HCT116 (cell line): ENCODE results near the gene REXO4. TPM values are rescaled to one million over a fixed set of nuclear protein-coding genes. Genes with fewer than 3 reads are reported as not detected.

ENCODE experiments used
- ATAC-seq: fragments of 200-7000 bp; cut with Tn5 transposase; 2 replicates; pipeline ENCODE4 v1.9.1; 2020; ENCODE audit warnings: mild to moderate bottlenecking, moderate library complexity
- BruUV-seq: library from RNA; stranded (reverse); fragments of 400-500 nt; replicated peaks from 2 replicates; lab custom pipeline; 2021; lab: Mats Ljungman, UMichigan
- CTCF ChIA-PET: fragments of 300-600 bp; sonication (Branson Sonifier 250); formaldehyde crosslinking; loops from one replicate; lab custom pipeline; 2021; ENCODE audit warnings: antibody characterized with exemption; lab: Charles Lee
- POLR2A ChIA-PET: fragments of 300-600, 350-600 bp; sonication (Branson Sonifier 250); formaldehyde crosslinking; loops from one replicate; lab custom pipeline; 2021; ENCODE audit warnings: antibody characterized with exemption; lab: Charles Lee
- RAD21 ChIA-PET, 2 experiments: fragments of 300-600 bp; sonication (Branson Sonifier 250); formaldehyde crosslinking; loops; one replicate each; lab custom pipeline; 2023; ENCODE audit warnings: low total read pairs in 2 of 2; ENCODE audit not compliant: uncharacterized antibody in 2 of 2, unreplicated experiment in 2 of 2, low non-redundant PET in 1 of 2; lab: Charles Lee
- DNase-seq: peaks from one replicate; pipeline ENCODE4 v3.0.0-alpha.2; 2010; ENCODE audit warnings: low read depth, low spot score
- H2AFZ ChIP-seq: fragments of 200-600 bp; shearing (Covaris generic), sonication (generic); 2 replicates; pipeline ENCODE4 v1.6.1; 2017; ENCODE audit warnings: low read depth, mixed run types, mixed read lengths, antibody characterized with exemption, low read length; ENCODE audit not compliant: poor library complexity, severe bottlenecking
- H3K27ac ChIP-seq: 2 replicates; pipeline ENCODE4 v1.5.1; 2012; ENCODE audit warnings: low read depth, low read length
- H3K27me3 ChIP-seq: fragments of 200-600 bp; sonication (generic); 2 replicates; pipeline ENCODE4 v1.6.1; 2016; ENCODE audit warnings: mixed run types, low read length, mixed read lengths; ENCODE audit not compliant: insufficient read depth
- H3K36me3 ChIP-seq, 2 experiments: fragments of 200-500 bp in 1 of 2; fragments of 200-600 bp in 1 of 2; sonication (Bioruptor generic) in 1 of 2; sonication (generic) in 1 of 2; 2 replicates each; pipeline versions ENCODE4 v1.5.1 to v1.6.1; 2014 to 2016; ENCODE audit warnings: low read length in 2 of 2, inconsistent platforms in 1 of 2, mixed read lengths in 1 of 2, mixed run types in 1 of 2; ENCODE audit not compliant: insufficient read depth in 2 of 2, control insufficient read depth in 1 of 2
- H3K4me1 ChIP-seq, 2 experiments: fragments of 200-600 bp in 1 of 2; sonication (generic) in 1 of 2; 2 replicates each; pipeline versions ENCODE4 v1.5.1 to v1.6.1; 2012 to 2017; ENCODE audit warnings: low read length in 2 of 2, inconsistent platforms in 1 of 2, mild to moderate bottlenecking in 1 of 2, mixed read lengths in 1 of 2, mixed run types in 1 of 2, moderate library complexity in 1 of 2; ENCODE audit not compliant: insufficient read depth in 2 of 2, control insufficient read depth in 1 of 2
- H3K4me2 ChIP-seq: fragments of 200-600 bp; sonication (generic); 2 replicates; pipeline ENCODE4 v1.6.1; 2017; ENCODE audit warnings: mixed run types, low read length, mixed read lengths
- H3K4me3 ChIP-seq, 2 experiments: fragments of 200-600 bp in 1 of 2; sonication (generic) in 1 of 2; replicated peaks in 1 of 2; 2 replicates each; pipeline ENCODE4 v1.5.1; 2011 to 2016; ENCODE audit warnings: low read length in 2 of 2, control low read depth in 1 of 2, low read depth in 1 of 2, mild to moderate bottlenecking in 1 of 2, mixed read lengths in 1 of 2, mixed run types in 1 of 2
- H3K79me2 ChIP-seq: fragments of 200-600 bp; sonication (generic); 2 replicates; pipeline ENCODE4 v1.6.1; 2017; ENCODE audit warnings: mild to moderate bottlenecking, mixed run types, low read length, moderate library complexity, mixed read lengths; ENCODE audit not compliant: insufficient read depth
- H3K9ac ChIP-seq: fragments of 200-600 bp; sonication (generic); 2 replicates; pipeline ENCODE4 v1.6.1; 2016; ENCODE audit warnings: low read length, mixed read lengths
- H3K9me2 ChIP-seq: fragments of 200-600 bp; sonication (generic), shearing (Covaris generic); 2 replicates; pipeline ENCODE4 v1.6.1; 2017; ENCODE audit warnings: mixed run types, mild to moderate bottlenecking, moderate library complexity; ENCODE audit not compliant: insufficient read depth
- H3K9me3 ChIP-seq, 2 experiments: fragments of 200-500 bp in 1 of 2; fragments of 200-600 bp in 1 of 2; sonication (Bioruptor generic) in 1 of 2; sonication (generic) in 1 of 2; 2 replicates each; pipeline ENCODE4 v1.6.1; 2014 to 2017; ENCODE audit warnings: low read length in 2 of 2, mixed read lengths in 2 of 2, inconsistent platforms in 1 of 2, low read depth in 1 of 2, mild to moderate bottlenecking in 1 of 2, mixed run types in 1 of 2, moderate library complexity in 1 of 2; ENCODE audit not compliant: control insufficient read depth in 1 of 2, insufficient read depth in 1 of 2
- H4K20me1 ChIP-seq: fragments of 200-600 bp; sonication (generic), shearing (Covaris generic); 2 replicates; pipeline ENCODE4 v1.6.1; 2017; ENCODE audit warnings: mixed run types, mild to moderate bottlenecking, moderate library complexity; ENCODE audit not compliant: insufficient read depth
- CEBPB ChIP-seq: IDR thresholded peaks from 2 replicates; pipeline ENCODE4 v1.6.1; 2012; ENCODE audit warnings: low read depth
- CTCF ChIP-seq, 3 experiments: fragments of 200-600 bp in 1 of 3; sonication (generic) in 1 of 3; IDR thresholded peaks in 2 of 3; conservative IDR thresholded peaks in 1 of 3; 2 replicates each; pipeline ENCODE4 v1.5.1; 2012 to 2017; ENCODE audit warnings: low read depth in 2 of 3, low read length in 2 of 3, antibody characterized with exemption in 1 of 3, borderline replicate concordance in 1 of 3, control low read depth in 1 of 3, mild to moderate bottlenecking in 1 of 3, mixed read lengths in 1 of 3, mixed run types in 1 of 3, moderate library complexity in 1 of 3; ENCODE audit not compliant: insufficient read depth in 1 of 3
- ELF1 ChIP-seq: IDR thresholded peaks from 2 replicates; pipeline ENCODE4 v1.6.1; 2012; ENCODE audit warnings: low read depth, borderline replicate concordance
- POLR2AphosphoS5 ChIP-seq: IDR thresholded peaks from 2 replicates; pipeline ENCODE4 v1.6.1; 2011; ENCODE audit warnings: mild to moderate bottlenecking, low read depth, low read length, moderate library complexity
- RAD21 ChIP-seq: IDR thresholded peaks from 2 replicates; pipeline ENCODE4 v1.6.1; 2012; ENCODE audit warnings: low read depth, mild to moderate bottlenecking
- REST ChIP-seq: IDR thresholded peaks from 2 replicates; pipeline ENCODE4 v1.6.1; 2012; ENCODE audit warnings: low read depth
- SP1 ChIP-seq: IDR thresholded peaks from 2 replicates; pipeline ENCODE4 v1.6.1; 2012; ENCODE audit warnings: low read depth
- TCF7L2 ChIP-seq: IDR thresholded peaks from 2 replicates; pipeline ENCODE4 v1.7.0; 2011; ENCODE audit warnings: borderline replicate concordance, inconsistent platforms; ENCODE audit not compliant: insufficient read depth, insufficient read length; ENCODE audit errors: extremely low read depth
- intact Hi-C: fragments of 100-400 bp; cut with micrococcal nuclease; formaldehyde crosslinking; loops from 2 replicates; pipeline ENCODE4 v1.10.0; 2022
- total RNA-seq: library from RNA; stranded (reverse); gene quantifications from one replicate; pipeline ENCODE4 v1.2.1, GENCODE V29; 2021; ENCODE audit not compliant: unreplicated experiment

Gene REXO4
- total RNA-seq, 1 experiment from 2014 or later: 24.6 TPM

GRCh38 chr9:133359399-133360175, 58.2 kb downstream of the REXO4 start:
- H3K27ac ChIP-seq: no peak overlapping the region; the same call in 1 of the 2 replicates
- H3K9me2 ChIP-seq: no peaks in the 10 kb centered on the region
- DNase-seq: no peak
- RAD21 ChIA-PET: no interaction called here
- POLR2A ChIA-PET: interaction anchor here (0.9 kb wide), 1 partner anchor 12 kb away, joined by 3 read pairs; the partner anchor contains the start of genes MED22 and RPL7A
- no peak overlapping the region for H3K9ac ChIP-seq
- H2AFZ ChIP-seq: no peak overlapping the region
- H3K4me3 ChIP-seq: no peak overlapping the region
- no TSS peak for BruUV-seq
- H3K4me2 ChIP-seq: no peak overlapping the region
- no peaks in the 10 kb centered on the region for H3K9me3 ChIP-seq
- intact Hi-C loops: loop anchor here (1.0 to 10.0 kb wide), 3 partner anchors 45 to 635 kb away; partner anchors contain the start of gene VAV2
- no peaks in the 10 kb centered on the region for H3K27me3 ChIP-seq
- CTCF ChIA-PET: interaction anchor here (1.1 kb wide), 1 partner anchor 100 kb away, joined by 3 read pairs; the partner anchor contains the start of gene CACFD1
- peaks cover 7 to 20% of the 10 kb centered on the region in 2 experiments; a peak in 3 of 4 replicates for H3K4me1 ChIP-seq
- peak; percentile 58 for TF ChIP-seq RAD21
- TF ChIP-seq REST: no peak
- TF ChIP-seq ELF1: no peak
- no peak for TF ChIP-seq SP1
- peak; percentile 24 to 43 (median 42); a peak in 4 of 6 replicates for TF ChIP-seq CTCF (IDR thresholded peaks at IDR 0.05 in 2 of 3, conservative IDR thresholded peaks at IDR 0.05 in 1 of 3; ENCODE audit: borderline replicate concordance in 1 of 3, insufficient read depth in 1 of 3, low read depth in 2 of 3, low read length in 2 of 3)
- TF ChIP-seq POLR2AphosphoS5: no peak
- no peak for TF ChIP-seq TCF7L2
- TF ChIP-seq CEBPB: no peak
- H3K79me2 ChIP-seq: peaks cover 57% of the 10 kb centered on the region
- ATAC-seq: no peak
- H4K20me1 ChIP-seq: no peaks in the 10 kb centered on the region
- peaks cover 19 to 33% of the 10 kb centered on the region in 2 experiments; a peak in 3 of 4 replicates for H3K36me3 ChIP-seq
